ENCODE data around the gene RALGPS1. TPM values are rescaled to one million over a fixed set of nuclear protein-coding genes. Genes with fewer than 3 reads are reported as not detected.

Gene RALGPS1
- total RNA-seq, 1 donor from 2014 or later: 15.2 TPM

DNA sequence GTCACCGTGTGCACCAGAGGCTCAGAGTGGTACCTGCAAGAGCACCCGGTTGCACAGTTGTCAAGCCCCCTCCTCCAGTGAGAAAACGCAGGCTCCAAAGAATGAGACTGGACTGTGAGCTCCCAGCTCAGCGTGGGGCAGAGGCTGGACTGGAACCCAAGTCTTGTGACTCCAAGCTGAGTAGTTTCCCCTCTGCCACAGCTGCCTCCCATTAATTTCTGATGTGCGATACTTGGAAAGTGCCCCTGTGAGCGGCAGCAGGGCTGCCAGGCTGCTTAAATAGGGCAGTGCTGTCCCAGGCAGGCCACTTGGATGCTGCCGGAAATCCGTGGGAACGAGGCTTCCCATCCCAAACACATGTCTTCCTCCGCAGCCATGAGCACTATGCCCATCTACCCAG, 270.1 kb downstream of the RALGPS1 start:
- intact Hi-C loops (cut with DNase I): loop anchor here (5.0 kb wide), 1 partner anchor 147 kb away; no protein-coding TSS in a partner anchor
- DNase-seq (ENCODE audit: extremely low spot score in 2 of 2): no peak
- Histone ChIP-seq H3K27me3 (no peaks in the 10 kb centered on the region), H3K36me3 (no peaks in the 10 kb centered on the region), H3K4me3 (no peak overlapping the region), H3K9me3 (no peaks in the 10 kb centered on the region), H3K27ac (peak overlapping the region; percentile 90), H3K4me1 (peaks cover 56% of the 10 kb centered on the region)
- TF ChIP-seq, protein P1, sequence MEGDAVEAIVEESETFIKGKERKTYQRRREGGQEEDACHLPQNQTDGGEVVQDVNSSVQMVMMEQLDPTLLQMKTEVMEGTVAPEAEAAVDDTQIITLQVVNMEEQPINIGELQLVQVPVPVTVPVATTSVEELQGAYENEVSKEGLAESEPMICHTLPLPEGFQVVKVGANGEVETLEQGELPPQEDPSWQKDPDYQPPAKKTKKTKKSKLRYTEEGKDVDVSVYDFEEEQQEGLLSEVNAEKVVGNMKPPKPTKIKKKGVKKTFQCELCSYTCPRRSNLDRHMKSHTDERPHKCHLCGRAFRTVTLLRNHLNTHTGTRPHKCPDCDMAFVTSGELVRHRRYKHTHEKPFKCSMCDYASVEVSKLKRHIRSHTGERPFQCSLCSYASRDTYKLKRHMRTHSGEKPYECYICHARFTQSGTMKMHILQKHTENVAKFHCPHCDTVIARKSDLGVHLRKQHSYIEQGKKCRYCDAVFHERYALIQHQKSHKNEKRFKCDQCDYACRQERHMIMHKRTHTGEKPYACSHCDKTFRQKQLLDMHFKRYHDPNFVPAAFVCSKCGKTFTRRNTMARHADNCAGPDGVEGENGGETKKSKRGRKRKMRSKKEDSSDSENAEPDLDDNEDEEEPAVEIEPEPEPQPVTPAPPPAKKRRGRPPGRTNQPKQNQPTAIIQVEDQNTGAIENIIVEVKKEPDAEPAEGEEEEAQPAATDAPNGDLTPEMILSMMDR (IDR thresholded peaks at IDR 0.05): no peak
- TF ChIP-seq POLR2AphosphoS5 (IDR thresholded peaks at IDR 0.05; ENCODE audit: insufficient read depth in 1 of 2, low read depth in 1 of 2): peak in 1 of 2 donors; percentile 4

DNA sequence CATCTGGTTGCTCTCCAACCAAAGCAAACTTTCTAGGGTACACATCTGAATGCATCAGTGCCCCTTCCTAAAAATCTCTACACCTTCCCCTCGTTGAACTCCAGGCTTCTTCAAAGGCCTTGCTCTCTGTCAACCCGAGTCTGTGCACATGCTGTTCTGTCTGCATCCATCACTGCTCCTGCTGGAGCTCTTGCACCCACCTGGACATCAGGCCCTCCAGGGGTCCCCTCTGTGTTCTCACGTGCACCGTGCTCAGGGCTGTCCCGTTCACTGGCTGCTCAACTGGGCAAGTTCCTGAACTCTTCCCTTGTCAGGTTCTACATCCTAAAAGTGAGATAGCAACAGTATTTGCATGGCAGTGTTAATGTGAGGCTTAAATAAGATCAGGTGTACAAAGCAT, 270.6 kb downstream of the RALGPS1 start:
- no peak for DNase-seq (ENCODE audit: extremely low spot score in 2 of 2)
- no peak overlapping the region for H3K4me3 ChIP-seq
- no peaks in the 10 kb centered on the region for H3K9me3 ChIP-seq
- H3K27ac ChIP-seq: peak overlapping the region; percentile 90
- TF ChIP-seq POLR2AphosphoS5 (IDR thresholded peaks at IDR 0.05; ENCODE audit: insufficient read depth in 1 of 2, low read depth in 1 of 2) (no peak), POLR2A (IDR thresholded peaks at IDR 0.05) (no peak)
- TF ChIP-seq, protein P1 (IDR thresholded peaks at IDR 0.05): no peak
- H3K27me3 ChIP-seq: no peaks in the 10 kb centered on the region
- H3K4me1 ChIP-seq: peaks cover 51% of the 10 kb centered on the region
- intact Hi-C loops (cut with DNase I): loop anchor here (5.0 kb wide), 1 partner anchor 148 kb away; no protein-coding TSS in a partner anchor
- H3K36me3 ChIP-seq: no peaks in the 10 kb centered on the region

GRCh38 chr9:127185931-127186781, 271.6 kb downstream of the RALGPS1 start:
- Histone ChIP-seq H3K27ac (peak overlapping the region; percentile 90), H3K4me1 (peaks cover 50% of the 10 kb centered on the region), H3K36me3 (no peaks in the 10 kb centered on the region), H3K4me3 (peak overlapping the region in 1 of 2 donors; percentile 20), H3K9me3 (no peaks in the 10 kb centered on the region), H3K27me3 (no peaks in the 10 kb centered on the region)
- intact Hi-C loops (cut with DNase I): loop anchor here (2.0 to 5.0 kb wide), 2 partner anchors 63 to 149 kb away; partner anchors contain the start of gene ANGPTL2
- peak in 1 of 2 donors; percentile 98 for DNase-seq (ENCODE audit: extremely low spot score in 2 of 2)
- TF ChIP-seq POLR2AphosphoS5 (IDR thresholded peaks at IDR 0.05; ENCODE audit: insufficient read depth in 1 of 2, low read depth in 1 of 2) (peak; percentile 79 to 99), POLR2A (IDR thresholded peaks at IDR 0.05) (no peak)
- TF ChIP-seq, protein P1 (IDR thresholded peaks at IDR 0.05): peak in 1 of 3 experiments; percentile 14

DNA sequence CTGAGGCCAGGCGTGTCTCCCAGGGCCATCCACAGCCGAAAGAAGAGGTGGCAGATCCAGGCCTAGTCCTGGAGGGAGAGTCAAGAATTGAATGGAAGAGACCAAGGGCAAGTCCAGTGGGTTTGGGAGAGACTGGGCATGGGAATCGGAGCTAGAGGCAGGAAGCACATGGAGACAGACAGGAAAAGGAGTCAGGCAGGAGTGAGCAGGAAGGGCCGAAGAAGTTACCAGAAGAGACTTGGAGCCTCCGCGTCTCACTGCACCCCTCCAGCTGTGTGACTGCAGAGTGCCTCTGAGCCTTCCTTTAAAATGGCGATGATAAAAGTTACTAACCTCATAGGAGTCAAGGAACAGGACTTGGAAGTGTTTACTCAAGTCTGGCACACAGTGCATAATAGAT, 272.2 kb downstream of the RALGPS1 start:
- no peak for DNase-seq (ENCODE audit: extremely low spot score in 2 of 2)
- peak overlapping the region in 1 of 2 donors; percentile 20 for H3K4me3 ChIP-seq
- no peak for TF ChIP-seq POLR2AphosphoS5 (IDR thresholded peaks at IDR 0.05; ENCODE audit: insufficient read depth in 1 of 2, low read depth in 1 of 2)
- TF ChIP-seq POLR2A (IDR thresholded peaks at IDR 0.05): no peak
- TF ChIP-seq, protein P1 (IDR thresholded peaks at IDR 0.05): no peak
- H3K27me3 ChIP-seq: no peaks in the 10 kb centered on the region
- no peaks in the 10 kb centered on the region for H3K36me3 ChIP-seq
- intact Hi-C loops (cut with DNase I): loop anchor here (2.0 to 5.0 kb wide), 2 partner anchors 64 to 150 kb away; partner anchors contain the start of gene ANGPTL2
- peak overlapping the region; percentile 90 for H3K27ac ChIP-seq
- peaks cover 50% of the 10 kb centered on the region for H3K4me1 ChIP-seq
- H3K9me3 ChIP-seq: no peaks in the 10 kb centered on the region

Data from vagina (tissue), 2 donors.